Ascending aorta (tissue), 2 donors: ENCODE data around the gene PHF1. TPM values are rescaled to one million over a fixed set of nuclear protein-coding genes. Genes with fewer than 3 reads are reported as not detected.

Source experiments
- DNase-seq, 2 donors: peaks; one replicate each; pipeline ENCODE4 v3.0.0-alpha.2; 2019; ENCODE audit warnings: low spot score in 2 of 2
- H3K27ac ChIP-seq, 2 donors: fragments of 200-600 bp; sonication (generic); one replicate each; pipeline ENCODE4 v1.5.1; 2016 to 2017; ENCODE audit warnings: mild to moderate bottlenecking in 1 of 2
- H3K27me3 ChIP-seq: fragments of 200-600 bp; sonication (generic); one replicate; pipeline ENCODE4 v1.5.1; 2017
- H3K36me3 ChIP-seq, 2 donors: fragments of 200-600 bp; sonication (generic); one replicate each; pipeline ENCODE4 v1.5.1; 2016
- H3K4me1 ChIP-seq, 2 donors: fragments of 200-600 bp; sonication (generic); one replicate each; pipeline ENCODE4 v1.5.1; 2016 to 2017; ENCODE audit warnings: mild to moderate bottlenecking in 1 of 2
- H3K4me3 ChIP-seq, 2 donors: fragments of 200-600 bp; sonication (generic); one replicate each; pipeline ENCODE4 v1.5.1; 2016 to 2017; ENCODE audit warnings: mild to moderate bottlenecking in 1 of 2
- H3K9me3 ChIP-seq, 2 donors: fragments of 200-600 bp; sonication (generic); one replicate each; pipeline ENCODE4 v1.5.1; 2016
- intact Hi-C: fragments of 100-400 bp; cut with DNase I; formaldehyde crosslinking; loops from one replicate; pipeline ENCODE4 v1.15.1; 2023
- total RNA-seq: library from RNA; depleted of rRNA; stranded (reverse); fragments of >200 nt; gene quantifications from one replicate; pipeline ENCODE4 v1.1.0, GENCODE V29; 2016
- TF ChIP-seq, protein P1 (sequence below), 3 experiments: fragments of 200-600 bp in 2 of 3; fragments of 450-650 bp in 1 of 3; sonication (generic) in 2 of 3; IDR thresholded peaks; one replicate each; pipeline ENCODE4 v1.5.1; 2016 to 2019; ENCODE audit warnings: antibody characterized with exemption in 3 of 3, mild to moderate bottlenecking in 1 of 3, moderate library complexity in 1 of 3

The PHF1 gene
- total RNA-seq, 1 donor from 2014 or later: 30.5 TPM

DNA sequence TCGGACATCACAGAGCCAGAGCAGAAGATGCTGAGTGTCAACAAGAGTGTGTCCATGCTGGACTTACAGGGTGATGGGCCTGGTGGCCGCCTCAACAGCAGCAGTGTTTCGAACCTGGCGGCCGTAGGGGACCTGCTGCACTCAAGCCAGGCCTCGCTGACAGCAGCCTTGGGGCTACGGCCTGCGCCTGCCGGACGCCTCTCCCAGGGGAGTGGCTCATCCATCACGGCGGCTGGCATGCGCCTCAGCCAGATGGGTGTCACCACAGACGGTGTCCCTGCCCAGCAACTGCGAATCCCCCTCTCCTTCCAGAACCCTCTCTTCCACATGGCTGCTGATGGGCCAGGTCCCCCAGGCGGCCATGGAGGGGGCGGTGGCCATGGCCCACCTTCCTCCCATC, 32.2 kb downstream of the PHF1 start:
- Histone ChIP-seq H3K9me3 (no peaks in the 10 kb centered on the region), H3K4me3 (no peak overlapping the region), H3K27me3 (no peaks in the 10 kb centered on the region), H3K36me3 (peaks cover 49 to 69% of the 10 kb centered on the region in 2 donors), H3K4me1 (no peaks in the 10 kb centered on the region), H3K27ac (no peak overlapping the region)
- intact Hi-C loops: no loop called here
- no peak for DNase-seq
- TF ChIP-seq, protein P1, sequence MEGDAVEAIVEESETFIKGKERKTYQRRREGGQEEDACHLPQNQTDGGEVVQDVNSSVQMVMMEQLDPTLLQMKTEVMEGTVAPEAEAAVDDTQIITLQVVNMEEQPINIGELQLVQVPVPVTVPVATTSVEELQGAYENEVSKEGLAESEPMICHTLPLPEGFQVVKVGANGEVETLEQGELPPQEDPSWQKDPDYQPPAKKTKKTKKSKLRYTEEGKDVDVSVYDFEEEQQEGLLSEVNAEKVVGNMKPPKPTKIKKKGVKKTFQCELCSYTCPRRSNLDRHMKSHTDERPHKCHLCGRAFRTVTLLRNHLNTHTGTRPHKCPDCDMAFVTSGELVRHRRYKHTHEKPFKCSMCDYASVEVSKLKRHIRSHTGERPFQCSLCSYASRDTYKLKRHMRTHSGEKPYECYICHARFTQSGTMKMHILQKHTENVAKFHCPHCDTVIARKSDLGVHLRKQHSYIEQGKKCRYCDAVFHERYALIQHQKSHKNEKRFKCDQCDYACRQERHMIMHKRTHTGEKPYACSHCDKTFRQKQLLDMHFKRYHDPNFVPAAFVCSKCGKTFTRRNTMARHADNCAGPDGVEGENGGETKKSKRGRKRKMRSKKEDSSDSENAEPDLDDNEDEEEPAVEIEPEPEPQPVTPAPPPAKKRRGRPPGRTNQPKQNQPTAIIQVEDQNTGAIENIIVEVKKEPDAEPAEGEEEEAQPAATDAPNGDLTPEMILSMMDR (IDR thresholded peaks at IDR 0.05): no peak

DNA sequence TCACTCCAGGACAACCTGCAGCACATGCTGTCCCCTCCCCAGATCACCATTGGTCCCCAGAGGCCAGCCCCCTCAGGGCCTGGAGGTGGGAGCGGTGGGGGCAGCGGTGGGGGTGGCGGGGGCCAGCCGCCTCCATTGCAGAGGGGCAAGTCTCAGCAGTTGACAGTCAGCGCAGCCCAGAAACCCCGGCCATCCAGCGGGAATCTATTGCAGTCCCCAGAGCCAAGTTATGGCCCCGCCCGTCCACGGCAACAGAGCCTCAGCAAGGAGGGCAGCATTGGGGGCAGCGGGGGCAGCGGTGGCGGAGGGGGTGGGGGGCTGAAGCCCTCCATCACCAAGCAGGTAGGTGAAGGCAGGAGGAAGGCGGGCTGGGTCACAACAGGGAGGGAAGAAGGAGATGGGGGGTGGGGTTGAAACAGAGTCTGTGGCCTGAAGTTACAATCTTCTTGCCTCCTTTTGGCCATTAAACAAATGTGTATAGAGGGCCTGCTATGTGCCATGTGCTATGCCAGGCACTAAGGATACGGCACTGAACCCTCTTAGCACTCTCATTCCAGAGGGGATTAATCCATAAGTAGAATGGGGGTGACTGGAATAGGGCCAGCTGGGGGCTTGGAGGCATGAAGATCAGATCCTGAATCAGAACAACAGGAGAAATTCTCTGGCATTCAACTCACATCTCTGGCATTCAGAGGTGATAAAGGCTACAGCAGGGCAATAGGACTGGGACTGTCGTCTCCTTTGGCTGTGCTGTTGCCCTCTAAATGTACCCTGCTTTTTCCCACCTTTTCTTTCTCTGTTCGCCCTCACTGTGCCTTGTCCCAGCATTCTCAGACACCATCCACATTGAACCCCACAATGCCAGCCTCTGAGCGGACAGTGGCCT, 33.0 kb downstream of the PHF1 start:
- TF ChIP-seq, protein P1 (IDR thresholded peaks at IDR 0.05): no peak
- H3K27ac ChIP-seq: no peak overlapping the region
- H3K4me3 ChIP-seq: no peak overlapping the region
- H3K27me3 ChIP-seq: no peaks in the 10 kb centered on the region
- DNase-seq: no peak
- no peaks in the 10 kb centered on the region for H3K9me3 ChIP-seq
- peaks cover 46 to 68% of the 10 kb centered on the region in 2 donors for H3K36me3 ChIP-seq
- H3K4me1 ChIP-seq: no peaks in the 10 kb centered on the region
- intact Hi-C loops: no loop called here

DNA sequence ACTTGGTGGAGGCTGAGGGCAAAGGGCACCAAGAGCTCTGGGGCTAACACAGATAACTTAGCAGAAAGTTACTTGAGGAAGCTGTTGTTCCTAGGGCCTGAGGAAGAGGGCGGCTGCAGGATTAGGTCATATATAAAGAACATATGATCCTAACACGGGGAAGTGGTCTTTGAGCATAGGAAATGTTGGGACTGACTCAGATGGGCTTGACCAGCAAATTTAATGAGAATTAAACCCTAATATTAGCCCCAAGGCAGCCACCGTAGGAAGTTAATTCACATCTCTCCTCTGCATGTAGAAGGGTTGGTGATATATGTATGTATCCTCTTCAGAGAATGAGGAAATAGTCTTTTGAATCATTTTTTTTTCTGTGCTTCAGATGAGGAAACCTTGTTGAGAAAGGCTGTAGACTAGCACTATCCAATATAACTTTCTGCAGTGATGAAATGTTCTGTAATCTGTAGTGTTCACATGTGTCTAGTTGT, 34.3 kb downstream of the PHF1 start:
- H3K36me3 ChIP-seq: peaks cover 48 to 68% of the 10 kb centered on the region in 2 donors
- H3K27me3 ChIP-seq: no peaks in the 10 kb centered on the region
- no peaks in the 10 kb centered on the region for H3K9me3 ChIP-seq
- no peaks in the 10 kb centered on the region for H3K4me1 ChIP-seq
- DNase-seq: no peak
- H3K27ac ChIP-seq: no peak overlapping the region
- H3K4me3 ChIP-seq: no peak overlapping the region
- TF ChIP-seq, protein P1 (IDR thresholded peaks at IDR 0.05): no peak
- intact Hi-C loops: no loop called here

DNA sequence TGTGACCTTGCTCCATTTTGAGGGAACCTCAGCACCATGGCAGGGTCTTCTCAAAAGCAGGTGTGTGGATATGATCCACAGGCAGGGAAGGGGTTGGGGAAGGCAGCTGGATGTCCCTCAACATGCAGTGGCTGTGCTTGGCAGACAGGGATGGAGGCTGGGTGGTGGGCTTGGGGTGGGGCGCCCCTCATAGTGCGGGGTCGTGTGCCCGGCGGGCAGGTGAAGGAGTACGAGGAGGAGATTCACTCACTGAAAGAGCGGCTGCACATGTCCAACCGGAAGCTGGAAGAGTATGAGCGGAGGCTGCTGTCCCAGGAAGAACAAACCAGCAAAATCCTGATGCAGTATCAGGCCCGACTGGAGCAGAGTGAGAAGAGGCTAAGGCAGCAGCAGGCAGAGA, 35.5 kb downstream of the PHF1 start:
- no peak for DNase-seq
- H3K36me3 ChIP-seq: peaks cover 45 to 66% of the 10 kb centered on the region in 2 donors

DNA sequence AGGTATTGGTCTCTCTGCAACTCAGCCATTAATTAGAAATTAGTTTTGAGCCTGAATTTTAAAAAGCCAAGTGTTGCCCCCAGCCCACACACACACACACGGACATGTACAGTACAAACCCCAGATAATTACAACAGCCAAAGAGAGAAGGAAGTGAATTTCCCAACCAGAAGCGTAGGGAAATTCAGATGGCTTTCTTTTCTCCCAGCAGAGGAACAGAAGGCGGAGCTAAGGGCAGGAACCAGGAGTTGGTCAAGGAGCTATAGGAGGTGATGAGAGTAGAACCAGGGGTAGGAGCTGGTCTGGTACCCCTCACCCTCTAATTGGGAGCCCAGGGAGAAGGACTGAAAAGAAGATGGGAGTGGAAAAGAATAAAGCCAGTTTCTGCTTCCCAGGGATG, 39.6 kb downstream of the PHF1 start:
- TF ChIP-seq, protein P1 (IDR thresholded peaks at IDR 0.05): no peak
- DNase-seq: no peak
- no peak overlapping the region for H3K4me3 ChIP-seq
- peaks cover 6 to 17% of the 10 kb centered on the region in 2 donors for H3K4me1 ChIP-seq
- no peaks in the 10 kb centered on the region for H3K9me3 ChIP-seq
- no peaks in the 10 kb centered on the region for H3K27me3 ChIP-seq
- intact Hi-C loops: loop anchor here (5.0 kb wide), 1 partner anchor 122 kb away; no protein-coding TSS in a partner anchor
- peaks cover 17 to 34% of the 10 kb centered on the region in 2 donors for H3K36me3 ChIP-seq
- H3K27ac ChIP-seq: no peak overlapping the region

More for the DNA sequence above, 35.5 kb downstream of the PHF1 start:
- H3K4me3 ChIP-seq: no peak overlapping the region
- H3K9me3 ChIP-seq: no peaks in the 10 kb centered on the region
- no peaks in the 10 kb centered on the region for H3K4me1 ChIP-seq
- no peak overlapping the region for H3K27ac ChIP-seq
- H3K27me3 ChIP-seq: no peaks in the 10 kb centered on the region
- TF ChIP-seq, protein P1 (IDR thresholded peaks at IDR 0.05): no peak
- intact Hi-C loops: no loop called here
